LNCAP (cell line): ENCODE measurements around the gene SLC12A3.
A peak's percentile ranks its signal among the peaks of the same experiment; 100 is the strongest.

Experiments used
- CTCF ChIP-seq: fragments of 450-650 bp; IDR thresholded peaks from 2 replicates; pipeline ENCODE4 v1.5.1; 2017; ENCODE audit warnings: mild to moderate bottlenecking

Gene SLC12A3

DNA sequence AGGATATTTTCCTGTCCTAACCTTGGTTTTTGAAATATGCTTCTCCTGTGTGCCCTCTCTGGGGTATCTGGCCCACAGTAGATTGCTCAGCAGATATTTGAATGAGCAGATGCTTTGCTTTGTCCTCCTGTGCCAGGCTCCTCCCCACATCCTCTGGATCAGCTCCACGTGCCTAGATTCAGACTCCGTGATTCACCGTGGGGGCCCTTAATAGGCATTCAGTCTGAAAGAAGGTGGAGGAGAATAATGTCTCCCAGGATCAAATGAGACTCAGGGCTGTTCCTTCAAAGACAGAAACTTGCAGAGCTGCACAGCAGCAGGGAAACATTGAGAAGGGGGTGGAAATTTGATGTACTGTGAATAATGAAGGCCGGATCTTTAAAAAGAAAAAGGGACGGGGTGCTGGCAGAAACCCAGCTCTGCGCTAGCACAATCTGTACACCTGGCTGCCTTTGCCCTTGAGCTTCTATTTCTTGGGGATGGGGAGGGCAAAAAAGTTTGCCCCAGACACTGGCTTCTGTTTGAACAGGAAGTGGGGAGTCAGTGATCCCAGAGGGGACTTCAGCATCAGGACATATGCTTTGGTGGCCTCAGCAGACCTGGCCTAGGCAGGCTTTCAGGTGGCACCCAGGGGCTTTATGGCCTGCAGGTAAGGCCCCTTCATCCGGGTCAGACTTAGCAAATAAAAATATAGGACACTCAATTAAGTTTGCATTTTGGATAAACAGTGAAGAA is 15.9 kb upstream of the SLC12A3 start:
- no peak for TF ChIP-seq CTCF

GRCh38 chr16:56849690-56850680 is 15.0 kb upstream of the SLC12A3 start:
- TF ChIP-seq CTCF = no peak

GRCh38 chr16:56851671-56852400 is 13.2 kb upstream of the SLC12A3 start:
- peak; percentile 25 for TF ChIP-seq CTCF

DNA sequence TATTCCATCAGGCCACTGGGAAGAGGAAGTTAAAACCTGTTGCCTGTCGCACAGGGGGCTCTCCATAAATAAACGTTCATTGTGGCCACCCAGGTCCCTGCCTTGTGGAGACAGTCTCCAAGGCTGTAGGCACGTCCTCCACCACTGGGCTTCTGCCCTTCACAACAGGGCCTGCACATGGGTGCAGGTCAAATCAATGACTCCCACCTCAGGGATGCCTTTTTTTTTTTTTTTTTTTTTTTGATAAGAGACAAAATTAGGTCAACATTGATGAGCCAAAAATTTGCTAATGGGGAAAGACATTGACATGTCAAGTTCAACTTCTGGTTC is 12.6 kb upstream of the SLC12A3 start:
- no peak for TF ChIP-seq CTCF

- TF ChIP-seq CTCF = no peak
These were observed 12.0 kb upstream of the SLC12A3 start for GRCh38 chr16:56852968-56853367.

DNA sequence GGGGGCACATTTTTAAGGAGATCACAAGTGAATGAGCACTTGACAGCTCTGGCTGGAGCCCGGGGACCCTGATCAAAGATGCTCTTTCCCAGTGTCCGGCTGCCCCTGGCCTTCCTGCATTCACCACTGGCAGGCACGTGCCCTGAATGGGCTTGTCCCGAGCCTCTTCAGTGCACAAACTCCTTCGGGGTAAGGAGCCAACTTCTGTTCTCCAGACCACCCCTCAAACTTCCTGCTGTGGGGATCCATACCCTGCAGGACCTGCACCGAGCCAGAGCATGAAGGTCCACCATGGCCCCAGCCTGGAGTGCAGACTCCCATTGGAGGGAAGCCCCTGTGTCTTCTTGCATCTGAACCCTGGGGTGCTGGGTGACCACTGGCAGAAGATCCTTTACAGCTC is 9.8 kb upstream of the SLC12A3 start:
- TF ChIP-seq CTCF = no peak

DNA sequence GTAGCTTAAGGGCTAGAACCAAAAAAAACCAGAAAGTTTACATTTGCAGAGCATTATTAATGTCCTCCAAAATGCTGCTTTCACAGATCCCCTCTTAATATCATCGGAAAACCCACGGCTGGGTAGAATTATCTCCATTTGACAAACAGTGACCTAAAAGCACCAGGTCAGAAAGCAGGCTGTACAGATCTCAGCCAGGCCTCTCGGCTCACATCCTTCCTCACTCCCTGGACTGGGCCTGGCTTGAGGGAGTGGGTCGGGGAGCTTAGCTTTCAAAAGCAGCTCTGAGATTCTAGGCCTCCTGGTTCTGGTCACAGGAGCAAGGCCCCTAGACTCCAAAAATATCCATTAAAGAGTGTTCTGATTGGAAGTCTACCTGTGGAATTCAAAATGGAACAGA is 9.1 kb upstream of the SLC12A3 start:
- no peak for TF ChIP-seq CTCF
